Stimulated activated naive CD8-positive, alpha-beta T cell treated with anti-CD3 and anti-CD28 coated beads, Interleukin-15, amount 100 ng/mL, for 72 hours (primary cell): ENCODE measurements around the gene GBF1.
"Not testable (repeated sequence)": the region's sequence is repeated elsewhere in the genome, so short reads cannot be mapped to it uniquely, and the experiment has no call there.

Experiments used
- ATAC-seq: fragments of 150-1000 bp; cut with Tn5 transposase; 2 replicates; pipeline ENCODE4 v1.10.0; 2021; ENCODE audit warnings: mild to moderate bottlenecking, moderate library complexity
- DNase-seq, 2 donors: peaks; one replicate each; pipeline ENCODE4 v3.0.0; 2021 to 2022
- H3K27ac Mint-ChIP-seq, 2 donors: one replicate each; pipeline ENCODE4 v1.8.0; 2022; ENCODE audit warnings: mild to moderate bottlenecking in 2 of 2, mixed read lengths in 2 of 2, moderate library complexity in 2 of 2
- H3K27me3 Mint-ChIP-seq: one replicate; pipeline ENCODE4 v1.8.0; 2022; ENCODE audit warnings: mixed read lengths
- H3K4me1 Mint-ChIP-seq: one replicate; pipeline ENCODE4 v1.8.0; 2022; ENCODE audit warnings: mild to moderate bottlenecking, mixed read lengths
- H3K4me3 Mint-ChIP-seq, 2 donors: one replicate each; pipeline ENCODE4 v1.8.0; 2022; ENCODE audit warnings: mild to moderate bottlenecking in 2 of 2, mixed read lengths in 2 of 2, moderate library complexity in 1 of 2
- H3K9me3 Mint-ChIP-seq, 2 donors: one replicate each; pipeline ENCODE4 v1.8.0; 2022; ENCODE audit warnings: mixed read lengths in 2 of 2

Gene GBF1

GRCh38 chr10:102299873-102300272 is 54.5 kb downstream of the GBF1 start:
- DNase-seq (no peak), ATAC-seq (peak; percentile 31)
- H3K27me3 Mint-ChIP-seq, result no peaks in the 10 kb centered on the region
- H3K9me3 Mint-ChIP-seq, result no peaks in the 10 kb centered on the region
- H3K4me1 Mint-ChIP-seq, result peaks cover 25% of the 10 kb centered on the region
- peak overlapping the region in 1 of 2 donors; percentile 53 for H3K27ac Mint-ChIP-seq
- peak overlapping the region in 1 of 2 donors; percentile 26 for H3K4me3 Mint-ChIP-seq

GRCh38 chr10:102300278-102300843 is 55.0 kb downstream of the GBF1 start:
- H3K27me3 Mint-ChIP-seq, result no peaks in the 10 kb centered on the region
- no peaks in the 10 kb centered on the region for H3K9me3 Mint-ChIP-seq
- DNase-seq, result no peak
- peak overlapping the region; percentile 13 to 26 for H3K4me3 Mint-ChIP-seq
- H3K27ac Mint-ChIP-seq, result peak overlapping the region in 1 of 2 donors; percentile 59
- no peak for ATAC-seq
- H3K4me1 Mint-ChIP-seq, result peaks cover 25% of the 10 kb centered on the region

- H3K27me3 Mint-ChIP-seq, DNase-seq, H3K4me3 Mint-ChIP-seq, ATAC-seq, H3K9me3 Mint-ChIP-seq, H3K27ac Mint-ChIP-seq: not testable (repeated sequence)
- peaks cover 25% of the 10 kb centered on the region for H3K4me1 Mint-ChIP-seq
Observed at GRCh38 chr10:102300912-102301311, 55.6 kb downstream of the GBF1 start.

- H3K27ac Mint-ChIP-seq, H3K27me3 Mint-ChIP-seq, ATAC-seq, H3K4me3 Mint-ChIP-seq, H3K9me3 Mint-ChIP-seq, DNase-seq: not testable (repeated sequence)
- peaks cover 25% of the 10 kb centered on the region for H3K4me1 Mint-ChIP-seq
Observed at GRCh38 chr10:102301332-102301731, 56.0 kb downstream of the GBF1 start.

GRCh38 chr10:102302611-102303010 is 57.3 kb downstream of the GBF1 start:
- H3K9me3 Mint-ChIP-seq, result no peaks in the 10 kb centered on the region
- no peak for DNase-seq
- no peaks in the 10 kb centered on the region for H3K27me3 Mint-ChIP-seq
- H3K4me3 Mint-ChIP-seq, result no peak overlapping the region
- H3K27ac Mint-ChIP-seq, result no peak overlapping the region
- H3K4me1 Mint-ChIP-seq, result peaks cover 19% of the 10 kb centered on the region
- ATAC-seq, result no peak

GRCh38 chr10:102306006-102306405 is 60.7 kb downstream of the GBF1 start:
- Mint-ChIP-seq H3K27me3 (no peaks in the 10 kb centered on the region), H3K27ac (peak overlapping the region in 1 of 2 donors; percentile 56), H3K9me3 (no peaks in the 10 kb centered on the region), H3K4me3 (no peak overlapping the region), H3K4me1 (peaks cover 15% of the 10 kb centered on the region)
- no peak for ATAC-seq
- DNase-seq, result no peak

GRCh38 chr10:102306710-102307109 is 61.4 kb downstream of the GBF1 start:
- H3K4me1 Mint-ChIP-seq, result peaks cover 22% of the 10 kb centered on the region
- ATAC-seq, result no peak
- H3K9me3 Mint-ChIP-seq, result no peaks in the 10 kb centered on the region
- DNase-seq, result no peak
- H3K27ac Mint-ChIP-seq, result no peak overlapping the region
- H3K27me3 Mint-ChIP-seq, result no peaks in the 10 kb centered on the region
- no peak overlapping the region for H3K4me3 Mint-ChIP-seq

GRCh38 chr10:102308318-102308717 is 63.0 kb downstream of the GBF1 start:
- H3K9me3 Mint-ChIP-seq, DNase-seq, H3K27ac Mint-ChIP-seq, H3K27me3 Mint-ChIP-seq, H3K4me3 Mint-ChIP-seq, ATAC-seq: not testable (repeated sequence)
- H3K4me1 Mint-ChIP-seq, result peaks cover 35% of the 10 kb centered on the region

- Mint-ChIP-seq H3K27ac (no peak overlapping the region), H3K27me3 (no peaks in the 10 kb centered on the region), H3K9me3 (no peaks in the 10 kb centered on the region), H3K4me3 (no peak overlapping the region), H3K4me1 (peaks cover 35% of the 10 kb centered on the region)
- ATAC-seq, result no peak
- DNase-seq, result no peak
Observed at GRCh38 chr10:102309236-102309635, 63.9 kb downstream of the GBF1 start.

GRCh38 chr10:102309916-102310315 is 64.6 kb downstream of the GBF1 start:
- Mint-ChIP-seq H3K9me3 (no peaks in the 10 kb centered on the region), H3K4me1 (peaks cover 35% of the 10 kb centered on the region), H3K27me3 (no peaks in the 10 kb centered on the region), H3K4me3 (no peak overlapping the region), H3K27ac (no peak overlapping the region)
- DNase-seq (no peak), ATAC-seq (no peak)

- ATAC-seq (no peak), DNase-seq (no peak)
- Mint-ChIP-seq H3K27me3 (no peaks in the 10 kb centered on the region), H3K9me3 (no peaks in the 10 kb centered on the region), H3K4me3 (no peak overlapping the region), H3K4me1 (peaks cover 35% of the 10 kb centered on the region), H3K27ac (no peak overlapping the region)
Observed at GRCh38 chr10:102310361-102311024, 65.2 kb downstream of the GBF1 start.

- DNase-seq (no peak), ATAC-seq (no peak)
- H3K27me3 Mint-ChIP-seq, result no peaks in the 10 kb centered on the region
- H3K4me3 Mint-ChIP-seq, result no peak overlapping the region
- H3K27ac Mint-ChIP-seq, result no peak overlapping the region
- H3K9me3 Mint-ChIP-seq, result no peaks in the 10 kb centered on the region
- peaks cover 35% of the 10 kb centered on the region for H3K4me1 Mint-ChIP-seq
Observed at GRCh38 chr10:102311025-102311420, 65.7 kb downstream of the GBF1 start.

- H3K27ac Mint-ChIP-seq, result no peak overlapping the region
- H3K27me3 Mint-ChIP-seq, result no peaks in the 10 kb centered on the region
- no peaks in the 10 kb centered on the region for H3K9me3 Mint-ChIP-seq
- ATAC-seq (no peak), DNase-seq (no peak)
- H3K4me3 Mint-ChIP-seq, result no peak overlapping the region
- H3K4me1 Mint-ChIP-seq, result peaks cover 35% of the 10 kb centered on the region
Observed at GRCh38 chr10:102312683-102313082, 67.4 kb downstream of the GBF1 start.

- H3K4me3 Mint-ChIP-seq, result no peak overlapping the region
- no peak overlapping the region for H3K27ac Mint-ChIP-seq
- no peaks in the 10 kb centered on the region for H3K9me3 Mint-ChIP-seq
- no peaks in the 10 kb centered on the region for H3K27me3 Mint-ChIP-seq
- DNase-seq (no peak), ATAC-seq (no peak)
- H3K4me1 Mint-ChIP-seq, result peaks cover 35% of the 10 kb centered on the region
Observed at GRCh38 chr10:102313221-102313896, 68.0 kb downstream of the GBF1 start.

- Mint-ChIP-seq H3K27ac (no peak overlapping the region), H3K4me1 (peaks cover 32% of the 10 kb centered on the region), H3K27me3 (no peaks in the 10 kb centered on the region)
Observed at GRCh38 chr10:102314801-102315200, 69.5 kb downstream of the GBF1 start.

GRCh38 chr10:102316421-102316820 is 71.1 kb downstream of the GBF1 start:
- no peak overlapping the region for H3K27ac Mint-ChIP-seq
- no peak overlapping the region for H3K4me3 Mint-ChIP-seq
- no peaks in the 10 kb centered on the region for H3K27me3 Mint-ChIP-seq
- H3K4me1 Mint-ChIP-seq, result peaks cover 16% of the 10 kb centered on the region
- no peak for ATAC-seq
- no peak for DNase-seq
- no peaks in the 10 kb centered on the region for H3K9me3 Mint-ChIP-seq

More at GRCh38 chr10:102314801-102315200, 69.5 kb downstream of the GBF1 start:
- DNase-seq, result no peak
- ATAC-seq, result no peak
- no peak overlapping the region for H3K4me3 Mint-ChIP-seq
- H3K9me3 Mint-ChIP-seq, result no peaks in the 10 kb centered on the region
